Measurements from ENCODE around the gene BMP6.
A peak's percentile ranks its signal among the peaks of the same experiment; 100 is the strongest.
"Not testable (repeated sequence)": the region's sequence is repeated elsewhere in the genome, so short reads cannot be mapped to it uniquely, and the experiment has no call there.

Gene BMP6

DNA sequence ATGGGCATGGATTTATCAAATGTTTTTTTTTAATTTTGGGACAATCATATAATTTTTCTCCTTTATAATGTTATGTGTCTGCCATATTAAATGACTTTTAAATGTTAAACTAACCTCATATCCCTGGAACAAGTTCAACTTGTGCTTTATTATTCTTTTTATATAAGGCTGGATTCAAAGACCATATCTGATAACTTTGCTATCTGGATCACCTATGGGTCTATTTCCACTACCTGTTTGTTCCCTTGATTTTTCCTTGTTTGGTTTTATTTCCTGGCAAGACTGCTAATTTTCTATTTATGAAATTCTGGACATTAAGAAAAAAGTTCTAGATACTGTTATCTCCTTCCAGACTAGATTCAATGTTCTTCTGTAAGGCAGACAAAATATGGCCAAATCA, 125.9 kb downstream of the BMP6 start:
- intact Hi-C loops (cut with DNase I), result no loop called here
- DNase-seq, result no peak

DNA sequence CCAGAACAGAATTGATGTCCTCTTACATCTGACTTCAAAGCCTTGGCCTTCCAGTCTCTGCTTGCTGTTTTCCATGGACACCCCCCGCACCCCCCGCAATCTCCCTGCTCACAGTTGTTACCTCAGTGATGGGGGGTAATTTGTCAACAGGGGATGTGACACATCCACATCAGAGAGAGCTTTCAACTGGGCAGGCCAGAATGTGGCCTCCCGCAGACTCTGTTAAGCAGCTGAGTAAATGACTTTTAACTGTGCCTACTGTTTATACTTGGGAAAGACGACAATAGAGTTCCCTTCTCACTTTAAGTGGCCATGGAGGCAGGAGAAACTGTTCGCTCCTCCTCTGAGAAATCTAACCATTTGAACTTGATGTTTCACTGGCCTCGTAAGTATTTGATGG, 133.7 kb downstream of the BMP6 start:
- intact Hi-C loops (cut with DNase I), result no loop called here
- no peak for DNase-seq

DNA sequence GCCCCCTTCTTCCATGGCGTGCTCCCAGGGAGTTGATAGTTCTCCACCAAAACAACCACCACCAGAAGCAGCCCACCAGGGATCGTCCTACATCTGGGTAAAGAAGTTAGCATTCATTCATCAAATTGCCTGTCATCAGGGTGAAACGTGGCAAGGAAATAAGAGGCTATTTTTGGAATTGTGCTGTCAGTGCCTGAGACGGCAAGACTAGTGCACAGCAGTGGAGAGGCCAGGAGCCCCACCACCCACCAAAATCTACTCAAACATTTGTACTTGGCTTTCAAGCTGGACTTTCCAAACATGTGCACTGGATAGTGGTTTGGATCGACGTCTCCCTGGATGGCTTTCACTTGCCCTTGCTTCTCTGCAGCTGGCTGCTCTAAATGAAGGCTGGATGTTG, 139.9 kb downstream of the BMP6 start:
- intact Hi-C loops (cut with DNase I), result no loop called here
- DNase-seq, result peak in 3 of 42 donors; percentile 17 to 39 (median 17)

DNA sequence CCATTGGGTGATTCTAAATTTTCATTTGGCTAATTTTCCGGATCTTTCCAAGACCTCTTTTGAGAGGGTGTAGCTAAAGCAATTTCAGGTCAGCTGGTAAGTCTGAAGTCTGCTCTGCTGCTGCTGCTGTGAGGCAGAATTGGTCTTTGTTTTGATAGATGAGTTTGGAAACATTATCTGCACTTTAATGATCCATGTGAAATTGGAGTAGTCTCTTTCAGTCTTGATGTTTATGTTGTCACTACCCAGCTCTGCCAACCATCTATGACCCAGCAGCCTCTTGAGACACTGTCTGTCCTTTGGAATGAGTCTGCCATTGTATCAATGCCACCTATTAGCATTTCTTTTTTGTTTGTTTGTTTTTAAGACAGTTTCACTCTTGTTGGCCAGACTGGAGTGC, 140.6 kb downstream of the BMP6 start:
- DNase-seq, result no peak

DNA sequence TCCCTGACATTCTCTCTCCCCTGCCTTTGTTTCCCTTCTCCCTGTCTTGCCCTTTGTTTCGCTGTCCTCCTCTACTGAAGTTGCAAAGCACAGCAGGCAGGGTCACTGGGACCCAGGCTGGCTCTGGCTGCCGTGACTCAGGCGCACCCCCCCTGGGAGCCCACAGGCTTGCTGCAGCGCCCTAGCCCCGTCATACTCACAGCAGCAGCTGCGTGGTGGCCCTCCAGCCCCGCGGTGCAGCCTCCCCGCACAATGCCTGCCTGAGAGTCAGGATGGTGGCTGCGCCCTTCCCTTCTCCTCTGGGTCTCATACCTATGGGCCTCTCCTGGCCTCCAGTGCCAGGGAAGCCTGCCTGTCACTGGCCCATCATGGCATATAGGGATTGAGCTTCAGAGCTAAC, 143.0 kb downstream of the BMP6 start:
- intact Hi-C loops (cut with DNase I), result no loop called here
- DNase-seq, result no peak

More for the DNA sequence above, 140.6 kb downstream of the BMP6 start:
- intact Hi-C loops (cut with DNase I), result no loop called here

DNA sequence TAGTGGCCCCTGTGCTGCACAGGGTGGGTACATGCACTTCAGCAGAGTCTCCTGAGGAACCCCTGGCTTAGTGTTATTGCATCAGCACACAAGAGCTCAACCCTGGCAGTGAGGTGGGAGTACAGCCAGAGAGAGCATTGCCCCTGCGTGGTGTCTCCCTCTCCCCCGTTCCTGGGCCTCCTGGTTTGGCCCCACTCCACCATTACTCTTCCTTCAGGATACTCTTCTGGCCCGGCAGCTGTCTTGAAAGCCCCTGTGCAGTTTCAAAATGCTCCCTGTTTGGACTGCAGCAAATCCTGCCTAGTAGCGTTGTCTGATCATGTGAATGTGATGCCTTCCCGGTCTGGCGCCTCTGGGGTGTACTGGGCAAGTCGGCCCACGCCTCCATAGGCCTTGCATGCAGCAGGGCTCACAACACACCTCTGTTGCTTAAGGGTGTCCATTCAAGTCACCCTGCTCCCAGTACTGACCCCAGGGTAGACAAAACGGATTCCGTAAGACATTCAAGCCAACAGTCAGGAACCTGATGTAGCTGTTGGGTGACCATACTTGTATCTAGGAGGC, 152.6 kb downstream of the BMP6 start:
- intact Hi-C loops (cut with DNase I), result no loop called here
- no peak for DNase-seq

DNA sequence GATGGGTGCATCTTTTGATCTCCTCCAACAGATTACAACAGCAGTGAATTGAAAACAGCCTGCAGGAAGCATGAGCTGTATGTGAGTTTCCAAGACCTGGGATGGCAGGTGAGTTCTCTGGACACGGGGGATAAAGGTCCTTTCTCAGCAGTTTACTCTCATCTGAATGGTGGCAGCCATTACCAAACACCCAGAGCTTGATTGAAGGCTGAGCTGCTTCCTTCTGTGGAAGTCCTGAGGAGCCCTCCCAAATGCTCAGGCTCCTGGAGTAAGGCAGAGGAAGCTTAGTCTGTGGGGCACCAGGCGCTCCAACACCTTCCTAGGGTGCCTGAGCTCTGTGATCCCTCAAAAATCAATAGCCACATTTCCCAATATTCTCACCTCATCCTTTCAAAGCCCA, 153.1 kb downstream of the BMP6 start:
- intact Hi-C loops (cut with DNase I), result no loop called here
- no peak for DNase-seq

DNA sequence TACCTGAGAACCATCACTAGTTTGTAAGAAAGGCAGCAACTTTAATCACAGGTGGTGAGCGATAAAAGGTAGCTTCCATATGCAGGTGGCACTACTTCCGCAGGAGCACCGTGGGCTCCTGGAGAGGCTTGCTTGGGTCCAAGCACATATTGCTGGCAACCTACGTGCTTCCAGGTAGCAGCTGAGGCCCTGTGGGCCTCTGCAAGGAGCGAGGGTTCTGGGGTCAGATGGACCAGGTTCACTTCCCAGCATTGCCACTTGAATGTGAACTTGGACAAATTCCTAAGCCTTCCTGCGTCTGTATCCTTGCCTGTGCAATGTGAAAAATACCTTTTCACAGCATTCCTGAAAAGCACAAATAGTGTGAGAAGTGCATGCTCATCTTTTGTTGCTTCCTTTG, 153.7 kb downstream of the BMP6 start:
- no peak for DNase-seq
- intact Hi-C loops (cut with DNase I), result no loop called here

DNA sequence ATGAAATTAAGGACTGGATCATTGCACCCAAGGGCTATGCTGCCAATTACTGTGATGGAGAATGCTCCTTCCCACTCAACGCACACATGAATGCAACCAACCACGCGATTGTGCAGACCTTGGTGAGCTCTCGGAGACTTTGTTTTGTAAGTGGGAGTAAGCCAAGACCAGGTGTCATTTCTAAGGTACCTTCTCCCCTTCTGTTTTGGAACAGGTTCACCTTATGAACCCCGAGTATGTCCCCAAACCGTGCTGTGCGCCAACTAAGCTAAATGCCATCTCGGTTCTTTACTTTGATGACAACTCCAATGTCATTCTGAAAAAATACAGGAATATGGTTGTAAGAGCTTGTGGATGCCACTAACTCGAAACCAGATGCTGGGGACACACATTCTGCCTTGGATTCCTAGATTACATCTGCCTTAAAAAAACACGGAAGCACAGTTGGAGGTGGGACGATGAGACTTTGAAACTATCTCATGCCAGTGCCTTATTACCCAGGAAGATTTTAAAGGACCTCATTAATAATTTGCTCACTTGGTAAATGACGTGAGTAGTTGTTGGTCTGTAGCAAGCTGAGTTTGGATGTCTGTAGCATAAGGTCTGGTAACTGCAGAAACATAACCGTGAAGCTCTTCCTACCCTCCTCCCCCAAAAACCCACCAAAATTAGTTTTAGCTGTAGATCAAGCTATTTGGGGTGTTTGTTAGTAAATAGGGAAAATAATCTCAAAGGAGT, 154.2 kb downstream of the BMP6 start:
- DNase-seq, result no peak

DNA sequence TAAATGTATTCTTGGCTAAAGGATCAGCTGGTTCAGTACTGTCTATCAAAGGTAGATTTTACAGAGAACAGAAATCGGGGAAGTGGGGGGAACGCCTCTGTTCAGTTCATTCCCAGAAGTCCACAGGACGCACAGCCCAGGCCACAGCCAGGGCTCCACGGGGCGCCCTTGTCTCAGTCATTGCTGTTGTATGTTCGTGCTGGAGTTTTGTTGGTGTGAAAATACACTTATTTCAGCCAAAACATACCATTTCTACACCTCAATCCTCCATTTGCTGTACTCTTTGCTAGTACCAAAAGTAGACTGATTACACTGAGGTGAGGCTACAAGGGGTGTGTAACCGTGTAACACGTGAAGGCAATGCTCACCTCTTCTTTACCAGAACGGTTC, 154.8 kb downstream of the BMP6 start:
- no peak for DNase-seq
- intact Hi-C loops (cut with DNase I), result no loop called here

More for the DNA sequence above, 154.2 kb downstream of the BMP6 start:
- intact Hi-C loops (cut with DNase I), result no loop called here

DNA sequence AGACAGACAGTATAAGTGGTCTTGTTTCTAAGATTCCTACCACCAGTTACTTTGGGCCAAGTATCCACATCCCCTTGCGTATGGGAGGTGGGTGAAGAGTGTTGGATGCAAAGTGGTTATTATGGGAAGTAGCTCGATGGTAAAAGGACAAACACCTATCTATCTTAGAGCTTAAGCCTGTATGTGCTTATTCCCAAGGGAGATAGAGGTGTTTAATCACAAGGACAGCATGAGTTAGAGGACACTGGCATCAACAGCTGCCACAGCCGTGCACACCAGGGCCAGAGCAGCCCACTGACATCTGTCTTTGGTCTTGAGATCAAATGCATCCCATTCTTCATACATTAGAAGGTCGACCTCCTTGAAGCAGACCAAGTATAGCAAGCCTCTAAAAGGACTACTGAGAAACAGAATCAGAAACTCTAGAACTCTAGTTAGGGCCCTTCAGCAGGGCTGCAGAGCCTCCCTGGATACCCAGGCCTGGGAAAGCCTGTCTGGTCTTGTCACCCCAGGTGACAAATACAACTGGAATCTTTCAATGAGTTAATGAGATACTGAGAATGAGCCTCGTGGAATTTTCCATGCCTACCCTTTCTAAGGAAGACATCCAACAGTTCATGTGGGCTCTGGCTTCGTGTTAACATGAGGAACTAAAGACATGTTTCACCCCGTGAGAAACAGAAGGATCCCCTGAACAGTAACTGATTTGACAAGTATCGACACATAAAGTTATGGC, 156.0 kb downstream of the BMP6 start:
- no peak for DNase-seq
- intact Hi-C loops (cut with DNase I), result no loop called here

DNA sequence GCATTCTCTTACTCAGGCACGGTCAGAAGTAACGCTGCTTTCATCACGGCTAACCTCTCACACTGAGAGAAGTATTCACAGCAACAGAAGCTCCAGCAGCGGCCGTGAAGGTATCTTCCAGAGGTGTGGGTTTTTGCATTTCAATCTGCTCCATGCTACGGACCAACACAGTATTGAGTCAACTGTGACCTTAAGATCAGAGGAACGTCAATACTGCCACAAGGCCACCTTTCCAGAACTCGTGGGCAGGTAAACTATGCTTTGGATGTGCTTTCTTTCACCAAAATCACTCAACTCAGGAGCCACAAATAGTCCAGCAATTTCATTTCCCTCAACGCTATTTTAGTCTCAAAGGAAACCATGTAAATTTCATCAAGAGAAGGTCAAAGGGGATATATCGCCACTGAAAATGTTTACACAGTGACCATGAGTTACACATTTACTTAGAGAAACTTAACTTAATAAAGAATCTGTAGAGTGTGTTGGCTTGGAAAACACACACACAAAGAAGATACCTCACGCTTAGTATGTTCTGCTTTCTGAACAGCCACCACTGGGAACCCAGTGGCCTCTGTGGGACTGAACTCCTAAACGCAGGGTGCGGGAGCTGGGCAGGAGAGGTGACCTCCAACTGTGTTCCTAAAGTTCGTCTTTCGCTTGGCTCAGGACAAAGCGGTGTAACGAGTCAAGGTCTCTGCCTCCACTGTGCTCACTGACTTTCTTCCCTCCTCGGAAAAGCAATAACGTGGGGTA, 156.8 kb downstream of the BMP6 start:
- DNase-seq, result no peak
- intact Hi-C loops (cut with DNase I), result no loop called here

DNA sequence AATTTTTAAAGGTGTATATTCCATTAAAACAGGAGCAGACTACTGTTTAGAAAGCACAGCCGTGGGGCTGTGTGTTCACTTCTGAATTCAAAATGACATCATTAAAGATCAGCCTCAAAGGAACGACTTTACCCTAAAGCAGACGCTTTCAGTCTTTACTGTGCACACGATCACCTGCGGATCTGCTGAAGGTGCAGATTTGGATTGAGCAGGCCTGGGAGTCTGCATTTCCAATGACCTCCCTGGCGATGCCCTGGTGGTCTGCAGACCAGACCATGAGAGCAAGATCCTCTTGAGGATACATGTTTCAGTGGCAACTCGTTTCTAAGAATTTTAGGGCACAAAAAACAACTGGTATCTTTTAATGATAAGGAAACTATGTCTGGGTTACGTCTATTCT, 157.5 kb downstream of the BMP6 start:
- intact Hi-C loops (cut with DNase I), result no loop called here
- no peak for DNase-seq

DNA sequence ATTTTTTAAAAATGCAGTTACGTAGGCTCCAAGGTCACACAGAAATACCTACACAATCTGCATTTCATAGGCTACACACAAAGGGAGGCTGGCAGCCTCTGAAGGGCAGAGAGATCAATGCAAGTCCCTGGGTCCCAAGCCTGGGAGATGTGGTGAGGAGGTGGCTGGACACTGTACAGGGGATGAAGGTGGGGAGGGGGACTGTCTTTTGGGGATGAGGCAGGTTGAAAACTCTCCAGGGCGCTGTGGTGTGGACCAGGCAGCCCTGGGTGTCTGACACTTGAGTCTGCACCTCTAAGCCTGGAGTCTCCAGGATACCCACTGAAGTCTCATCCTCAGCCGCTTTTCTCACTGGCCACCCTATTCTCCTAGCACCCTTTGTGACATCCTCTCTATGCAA, 160.2 kb downstream of the BMP6 start:
- intact Hi-C loops (cut with DNase I), result no loop called here
- DNase-seq, result no peak

DNA sequence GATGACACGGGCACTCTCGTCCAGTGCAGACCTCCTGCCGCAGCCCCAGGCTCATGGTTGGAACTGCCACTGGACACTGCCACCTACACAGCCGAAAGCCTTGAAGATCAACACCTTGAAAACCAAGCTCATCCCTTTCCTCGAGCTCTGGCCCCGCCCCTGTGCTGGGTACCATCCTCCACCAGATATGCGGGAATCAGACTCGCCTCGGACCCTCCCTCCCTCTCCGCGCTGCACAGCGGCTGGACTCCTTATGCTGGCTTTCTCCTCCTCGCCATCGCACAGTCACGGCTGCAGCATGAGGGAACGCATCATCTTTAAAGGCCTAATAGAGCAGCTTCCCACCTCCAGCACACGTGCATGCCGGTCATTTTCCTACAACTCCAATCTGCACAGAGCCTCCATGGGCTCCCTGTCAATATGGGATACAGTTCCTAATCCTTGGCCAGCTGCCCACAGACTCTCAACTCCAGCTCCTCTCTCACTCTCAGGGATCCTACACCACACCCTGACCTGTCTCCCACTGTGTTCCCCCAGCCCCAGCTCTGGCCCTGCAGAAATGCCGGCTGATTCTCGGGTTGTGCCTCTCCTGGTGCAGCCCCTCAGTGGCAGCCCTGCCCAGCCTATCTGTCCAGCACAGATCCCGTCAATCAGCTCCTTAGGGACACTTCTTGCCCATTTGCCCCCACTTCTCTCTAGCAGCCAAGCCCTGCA, 161.5 kb downstream of the BMP6 start:
- intact Hi-C loops (cut with DNase I), result no loop called here

DNA sequence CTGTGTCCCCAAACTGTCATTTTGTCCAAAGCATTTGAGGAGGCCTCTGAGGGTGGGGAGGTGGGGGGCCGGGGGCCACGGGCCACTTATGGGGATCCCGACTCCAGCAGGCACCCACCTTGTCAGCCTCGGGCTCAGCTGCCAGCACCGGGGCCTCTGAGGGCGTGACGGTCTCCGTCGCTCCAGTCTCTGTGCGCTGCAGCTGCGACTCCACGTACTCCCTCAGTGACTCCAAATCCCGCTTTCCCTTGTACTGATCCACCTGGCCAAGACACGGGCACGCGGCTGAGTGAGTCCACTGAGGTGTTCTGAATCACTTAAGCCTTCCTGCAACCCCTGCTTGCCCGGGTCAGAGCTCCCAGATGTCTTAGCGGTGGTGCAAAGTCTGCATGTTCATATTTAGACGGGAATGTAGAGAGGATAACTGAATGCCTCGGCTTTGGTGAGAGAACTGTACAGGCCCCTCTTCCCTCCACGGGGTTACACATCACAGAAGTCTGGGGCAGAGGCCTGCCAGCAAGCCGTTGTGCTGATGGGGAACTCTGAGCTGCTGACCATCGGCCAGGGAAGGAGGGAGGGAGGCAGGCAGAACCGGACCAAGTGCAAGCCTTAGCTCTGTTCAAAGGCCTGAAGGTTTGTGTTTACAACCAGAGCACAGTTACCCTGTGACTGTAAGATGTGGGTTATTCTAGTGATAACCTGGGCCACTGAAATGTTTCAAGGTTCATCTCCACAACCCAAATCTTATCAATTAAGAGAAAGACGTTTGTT, 162.9 kb downstream of the BMP6 start:
- DNase-seq, result no peak
- intact Hi-C loops (cut with DNase I), result no loop called here

More for the DNA sequence above, 161.5 kb downstream of the BMP6 start:
- DNase-seq, result no peak

DNA sequence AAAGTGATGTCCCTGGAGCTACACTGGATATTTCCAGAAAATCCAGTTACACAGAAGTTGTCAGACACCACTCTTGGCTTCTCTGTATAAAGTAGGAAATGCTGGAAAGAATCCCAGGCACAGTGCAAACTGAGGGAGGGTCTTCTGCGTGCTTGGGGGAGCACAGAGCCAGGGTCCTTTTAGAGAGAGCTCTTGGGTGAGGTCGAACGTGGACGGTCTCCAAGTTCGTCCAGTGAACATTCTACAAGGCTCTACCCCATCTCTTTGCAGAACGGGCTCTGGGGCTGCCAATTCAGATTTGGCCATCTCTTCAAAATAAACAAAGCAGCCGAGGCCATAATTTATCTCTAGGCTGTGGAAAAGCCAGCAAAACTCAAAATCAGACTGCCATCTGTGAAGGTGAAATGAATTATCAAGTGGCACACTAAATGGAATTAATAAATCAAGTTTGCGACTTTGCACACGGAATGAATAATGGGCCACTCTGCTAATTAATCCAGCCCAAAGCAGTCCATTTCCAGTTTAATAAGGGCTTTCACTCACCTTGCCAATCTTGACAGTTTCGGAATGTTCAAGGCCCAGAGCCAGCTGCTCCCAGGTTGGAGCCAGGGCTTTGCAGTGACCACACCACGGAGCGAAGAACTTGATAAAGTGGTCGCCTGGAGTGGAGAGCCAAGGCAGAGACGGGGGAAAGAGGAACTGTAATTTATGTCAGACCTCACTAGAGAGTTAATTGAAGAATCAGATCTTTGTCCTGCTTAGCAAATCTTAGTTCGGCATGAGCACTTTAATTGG, 165.4 kb downstream of the BMP6 start:
- DNase-seq, result no peak
- intact Hi-C loops (cut with DNase I), result no loop called here

DNA sequence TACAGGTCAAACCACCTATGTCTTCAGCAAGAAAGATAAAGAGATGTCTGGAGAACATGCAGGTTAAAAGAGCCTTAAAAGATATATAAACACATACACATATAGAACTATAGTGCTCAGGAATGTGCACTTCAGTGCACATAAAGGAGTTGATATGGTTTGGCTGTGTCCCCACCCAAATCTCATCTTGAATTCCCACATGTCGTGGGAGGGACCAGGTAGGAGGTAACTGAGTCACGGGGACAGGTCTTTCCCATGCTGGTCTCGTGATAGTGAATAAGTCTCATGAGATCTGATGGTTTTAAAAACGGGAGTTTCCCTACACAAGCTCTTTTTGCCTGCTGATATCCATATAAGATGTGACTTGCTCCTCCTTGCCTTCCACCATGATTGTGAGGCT, 166.5 kb downstream of the BMP6 start:
- intact Hi-C loops (cut with DNase I); DNase-seq: not testable (repeated sequence)
